SK-N-SH (cell line): ENCODE measurements around the gene PLBD2.

Source experiments
- CTCF ChIP-seq: fragments of 200-600 bp; sonication (generic); IDR thresholded peaks from 2 replicates; pipeline ENCODE4 v1.6.1; 2017; ENCODE audit warnings: antibody characterized with exemption, mild to moderate bottlenecking, moderate library complexity
- GATA2 ChIP-seq: sonication (generic); formaldehyde crosslinking; IDR thresholded peaks from 2 replicates; pipeline ENCODE4 v1.5.0; 2020; ENCODE audit warnings: mild to moderate bottlenecking, missing genetic modification reagents
- RAD21 ChIP-seq: IDR thresholded peaks from 2 replicates; pipeline ENCODE4 v1.6.1; 2012; ENCODE audit warnings: mild to moderate bottlenecking, low read length
- RCOR1 ChIP-seq: fragments of 150-350 bp; IDR thresholded peaks from 2 replicates; pipeline ENCODE4 v1.6.1; 2017; ENCODE audit warnings: antibody characterized with exemption, low read length
- USF1 ChIP-seq: IDR thresholded peaks from 2 replicates; pipeline ENCODE4 v1.4.0; 2012; ENCODE audit warnings: low read depth, borderline replicate concordance
- USF2 ChIP-seq: fragments of 150-350 bp; IDR thresholded peaks from 2 replicates; pipeline ENCODE4 v1.6.1; 2017; ENCODE audit warnings: antibody characterized with exemption, low read length, low read depth, borderline replicate concordance
- TF ChIP-seq, protein P1 (sequence below): IDR thresholded peaks from 2 replicates; pipeline ENCODE4 v1.4.0; 2012; ENCODE audit warnings: low read depth

- TF ChIP-seq USF1 (no peak), CTCF (no peak), RCOR1 (no peak), GATA2 (no peak), RAD21 (no peak), USF2 (no peak)
- TF ChIP-seq, protein P1, sequence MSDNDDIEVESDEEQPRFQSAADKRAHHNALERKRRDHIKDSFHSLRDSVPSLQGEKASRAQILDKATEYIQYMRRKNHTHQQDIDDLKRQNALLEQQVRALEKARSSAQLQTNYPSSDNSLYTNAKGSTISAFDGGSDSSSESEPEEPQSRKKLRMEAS: no peak
Observed at GRCh38 chr12:113418213-113418879, 60.0 kb downstream of the PLBD2 start.
